Measurements from ENCODE around the gene RAVER2.

Gene RAVER2

GRCh38 chr1:64878090-64878489 is 133.2 kb downstream of the RAVER2 start:
- no peak for DNase-seq (ENCODE audit: low spot score)

- no peak for DNase-seq (ENCODE audit: low spot score)
These were observed 134.2 kb downstream of the RAVER2 start for GRCh38 chr1:64878931-64879611.

GRCh38 chr1:64880449-64880848 is 135.6 kb downstream of the RAVER2 start:
- no peak for DNase-seq (ENCODE audit: low spot score)

- peak; percentile 25 for DNase-seq (ENCODE audit: low spot score)
These were observed 136.4 kb downstream of the RAVER2 start for GRCh38 chr1:64881281-64881680.
